ENCODE data around the gene USHBP1. TPM values are rescaled to one million over a fixed set of nuclear protein-coding genes. Genes with fewer than 3 reads are reported as not detected.

The USHBP1 gene
- total and polyA plus RNA-seq, 2 donors (not counting 1 experiment from before 2014, with no cell fraction given) = 0.39 TPM; not detected in 1

- no peaks in the 10 kb centered on the region for H4K20me1 ChIP-seq (ENCODE audit: control insufficient read depth, insufficient read depth, low read length, poor library complexity, severe bottlenecking)
- H2AFZ ChIP-seq (ENCODE audit: insufficient read depth, low read depth, low read length, poor library complexity, severe bottlenecking) = no peak overlapping the region
- H3K4me2 ChIP-seq (replicated peaks; ENCODE audit: low read depth, low read length, poor library complexity, severe bottlenecking) = no peak overlapping the region
- no peak overlapping the region for H3K4me3 ChIP-seq (ENCODE audit: control extremely low read depth in 1 of 5, extremely low read depth in 1 of 5, insufficient read depth in 1 of 5, low read depth in 2 of 5, low read length in 4 of 5)
- no peak for DNase-seq
- H3K9me3 Mint-ChIP-seq (ENCODE audit: insufficient read depth) = no peaks in the 10 kb centered on the region
- CTCF ChIA-PET = interaction anchor here (1.2 to 3.7 kb wide), 6 partner anchors 23 to 135 kb away, joined by 3 to 19 read pairs (median 4); no protein-coding TSS in a partner anchor
- no peak overlapping the region for H3K4me3 Mint-ChIP-seq
- peaks cover 0 to 14% of the 10 kb centered on the region in 2 donors for H3K4me1 ChIP-seq (ENCODE audit: control insufficient read depth in 2 of 2, insufficient read depth in 2 of 2, low read length in 2 of 2)
- peaks cover 4 to 76% of the 10 kb centered on the region in 2 experiments for H3K36me3 ChIP-seq (replicated peaks in 1 of 2; ENCODE audit: control extremely low read depth in 1 of 2, control insufficient read depth in 1 of 2, extremely low read depth in 1 of 2, insufficient read depth in 2 of 2, low read length in 1 of 2)
- ATAC-seq (ENCODE audit: low read depth) = no peak
- no peaks in the 10 kb centered on the region for H3K27me3 ChIP-seq (replicated peaks in 1 of 4; ENCODE audit: control extremely low read depth in 1 of 4, control insufficient read depth in 3 of 4, insufficient read depth in 4 of 4, low read length in 3 of 4)
- 87% methylated on average over 18 of the region's 25 CpGs for WGBS (ENCODE audit: insufficient coverage)
- intact Hi-C loops (cut with micrococcal nuclease) = no loop called here
- no peaks in the 10 kb centered on the region for H3K79me2 ChIP-seq (ENCODE audit: control insufficient read depth, insufficient read depth, low read length)
- POLR2A ChIA-PET = interaction anchor here (0.6 kb wide), 1 partner anchor 1089 kb away, joined by 3 read pairs; no protein-coding TSS in a partner anchor
- H3K27ac ChIP-seq (ENCODE audit: low read length in 2 of 2) = no peak overlapping the region
- H3K27ac Mint-ChIP-seq = no peak overlapping the region
- peaks cover 0 to 6% (median 0%) of the 10 kb centered on the region in 3 donors for H3K9me3 ChIP-seq (ENCODE audit: control extremely low read depth in 1 of 3, control insufficient read depth in 2 of 3, insufficient read depth in 1 of 3, low read length in 2 of 3)
- peaks cover 11% of the 10 kb centered on the region for H3K4me1 Mint-ChIP-seq
- TF ChIP-seq EZH2 (IDR thresholded peaks at IDR 0.05; ENCODE audit: borderline replicate concordance, insufficient read depth, low read depth, low read length, poor library complexity, severe bottlenecking) = no peak
- no peak for TF ChIP-seq CTCF (IDR thresholded peaks at IDR 0.05)
- H3K9ac ChIP-seq (ENCODE audit: low read length) = no peak overlapping the region
- H3K27me3 Mint-ChIP-seq = no peaks in the 10 kb centered on the region
These were observed 57.6 kb downstream of the USHBP1 start for GRCh38 chr19:17206736-17207581.

Measured in B cell (primary cell).